ENCODE measurements around the gene YBX1.
A peak's percentile ranks its signal among the peaks of the same experiment; 100 is the strongest.

Gene YBX1

GRCh38 chr1:42746436-42747105 is 64.4 kb downstream of the YBX1 start:
- no peak overlapping the region for H3K27ac ChIP-seq
- H3K9me3 ChIP-seq (ENCODE audit: control insufficient read depth, low read length) = no peaks in the 10 kb centered on the region
- H3K27me3 ChIP-seq (ENCODE audit: control insufficient read depth, insufficient read depth, low read length) = no peaks in the 10 kb centered on the region
- H3K4me2 ChIP-seq (ENCODE audit: low read length) = no peak overlapping the region
- no peak for TF ChIP-seq CTCF (IDR thresholded peaks at IDR 0.05)
- no peaks in the 10 kb centered on the region for H3K4me1 ChIP-seq
- H3K4me3 ChIP-seq (ENCODE audit: low read depth, low read length) = no peak overlapping the region
- H3K36me3 ChIP-seq (ENCODE audit: control insufficient read depth, insufficient read depth, low read length) = no peaks in the 10 kb centered on the region
- H3K79me2 ChIP-seq = no peaks in the 10 kb centered on the region
- H2AFZ ChIP-seq = no peak overlapping the region
- H3K9ac ChIP-seq = no peak overlapping the region

- Histone ChIP-seq H3K36me3 (ENCODE audit: control insufficient read depth, insufficient read depth, low read length) (no peaks in the 10 kb centered on the region), H3K79me2 (no peaks in the 10 kb centered on the region), H3K9me3 (ENCODE audit: control insufficient read depth, low read length) (no peaks in the 10 kb centered on the region), H3K4me3 (ENCODE audit: low read depth, low read length) (no peak overlapping the region), H3K9ac (no peak overlapping the region), H2AFZ (no peak overlapping the region), H3K27me3 (ENCODE audit: control insufficient read depth, insufficient read depth, low read length) (no peaks in the 10 kb centered on the region), H3K4me2 (ENCODE audit: low read length) (no peak overlapping the region), H3K27ac (no peak overlapping the region), H3K4me1 (no peaks in the 10 kb centered on the region)
- peak; percentile 50 for TF ChIP-seq CTCF (IDR thresholded peaks at IDR 0.05)
These were observed 64.9 kb downstream of the YBX1 start for GRCh38 chr1:42747125-42747524.

- H3K79me2 ChIP-seq = no peaks in the 10 kb centered on the region
- no peak for TF ChIP-seq CTCF (IDR thresholded peaks at IDR 0.05)
- H3K4me3 ChIP-seq (ENCODE audit: low read depth, low read length) = no peak overlapping the region
- H2AFZ ChIP-seq = no peak overlapping the region
- no peaks in the 10 kb centered on the region for H3K9me3 ChIP-seq (ENCODE audit: control insufficient read depth, low read length)
- H3K9ac ChIP-seq = no peak overlapping the region
- no peaks in the 10 kb centered on the region for H3K27me3 ChIP-seq (ENCODE audit: control insufficient read depth, insufficient read depth, low read length)
- no peaks in the 10 kb centered on the region for H3K36me3 ChIP-seq (ENCODE audit: control insufficient read depth, insufficient read depth, low read length)
- no peak overlapping the region for H3K4me2 ChIP-seq (ENCODE audit: low read length)
- H3K27ac ChIP-seq = no peak overlapping the region
- no peaks in the 10 kb centered on the region for H3K4me1 ChIP-seq
These were observed 65.8 kb downstream of the YBX1 start for GRCh38 chr1:42748021-42748420.

GRCh38 chr1:42748461-42749410 is 66.5 kb downstream of the YBX1 start:
- H3K27ac ChIP-seq = no peak overlapping the region
- H3K27me3 ChIP-seq (ENCODE audit: control insufficient read depth, insufficient read depth, low read length) = no peaks in the 10 kb centered on the region
- no peak for TF ChIP-seq CTCF (IDR thresholded peaks at IDR 0.05)
- H3K4me2 ChIP-seq (ENCODE audit: low read length) = no peak overlapping the region
- H3K79me2 ChIP-seq = no peaks in the 10 kb centered on the region
- no peak overlapping the region for H3K9ac ChIP-seq
- H3K36me3 ChIP-seq (ENCODE audit: control insufficient read depth, insufficient read depth, low read length) = no peaks in the 10 kb centered on the region
- H3K4me3 ChIP-seq (ENCODE audit: low read depth, low read length) = no peak overlapping the region
- no peaks in the 10 kb centered on the region for H3K9me3 ChIP-seq (ENCODE audit: control insufficient read depth, low read length)
- no peaks in the 10 kb centered on the region for H3K4me1 ChIP-seq
- no peak overlapping the region for H2AFZ ChIP-seq
